Measurements from ENCODE around the gene HNF1B.

DNA sequence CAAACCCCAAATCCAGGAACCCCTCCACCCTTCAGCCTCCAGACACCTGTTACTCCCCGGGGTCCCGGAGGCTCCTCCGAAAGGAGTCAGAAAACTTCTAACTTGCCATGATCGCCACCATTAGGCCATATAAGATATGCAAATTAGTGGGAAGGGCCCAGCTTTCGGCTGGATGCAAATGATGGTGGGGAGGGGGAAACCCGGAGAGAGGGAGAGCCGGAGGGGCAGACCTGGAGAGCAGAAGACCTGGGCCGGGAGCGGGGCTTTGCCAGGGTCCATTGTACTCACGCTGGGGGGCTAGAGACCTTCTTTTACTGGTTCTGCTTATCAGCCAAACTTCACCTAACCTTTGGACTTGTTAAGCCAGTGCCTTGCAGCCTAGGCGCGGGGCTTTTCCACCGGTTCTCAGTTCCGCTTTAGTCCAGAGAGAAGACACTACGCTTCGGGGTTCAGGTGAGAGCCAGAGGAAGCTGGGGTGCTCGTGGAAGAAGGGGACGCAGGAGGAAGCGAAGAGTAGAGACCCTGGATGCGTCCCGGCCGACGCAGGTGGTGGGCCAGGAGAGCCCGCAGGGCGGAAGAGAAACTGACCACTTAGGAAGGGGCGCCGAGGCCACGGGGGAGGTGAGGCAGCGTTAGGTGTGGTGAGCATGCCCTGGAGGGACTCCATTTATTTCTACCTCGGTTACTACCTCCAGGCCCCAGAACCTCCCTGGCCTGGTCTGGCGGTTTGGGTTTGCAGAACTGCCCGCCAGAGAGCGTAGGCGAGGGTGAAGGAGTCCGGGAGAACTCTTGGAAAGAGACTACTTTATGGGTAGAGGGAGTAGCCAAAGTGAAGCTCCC is at the start of gene HNF1B:
- TF ChIP-seq, protein P1, sequence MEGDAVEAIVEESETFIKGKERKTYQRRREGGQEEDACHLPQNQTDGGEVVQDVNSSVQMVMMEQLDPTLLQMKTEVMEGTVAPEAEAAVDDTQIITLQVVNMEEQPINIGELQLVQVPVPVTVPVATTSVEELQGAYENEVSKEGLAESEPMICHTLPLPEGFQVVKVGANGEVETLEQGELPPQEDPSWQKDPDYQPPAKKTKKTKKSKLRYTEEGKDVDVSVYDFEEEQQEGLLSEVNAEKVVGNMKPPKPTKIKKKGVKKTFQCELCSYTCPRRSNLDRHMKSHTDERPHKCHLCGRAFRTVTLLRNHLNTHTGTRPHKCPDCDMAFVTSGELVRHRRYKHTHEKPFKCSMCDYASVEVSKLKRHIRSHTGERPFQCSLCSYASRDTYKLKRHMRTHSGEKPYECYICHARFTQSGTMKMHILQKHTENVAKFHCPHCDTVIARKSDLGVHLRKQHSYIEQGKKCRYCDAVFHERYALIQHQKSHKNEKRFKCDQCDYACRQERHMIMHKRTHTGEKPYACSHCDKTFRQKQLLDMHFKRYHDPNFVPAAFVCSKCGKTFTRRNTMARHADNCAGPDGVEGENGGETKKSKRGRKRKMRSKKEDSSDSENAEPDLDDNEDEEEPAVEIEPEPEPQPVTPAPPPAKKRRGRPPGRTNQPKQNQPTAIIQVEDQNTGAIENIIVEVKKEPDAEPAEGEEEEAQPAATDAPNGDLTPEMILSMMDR (IDR thresholded peaks at IDR 0.05), result no peak
- no peak for TF ChIP-seq POLR2A (IDR thresholded peaks at IDR 0.05)
